HepG2 (cell line): ENCODE measurements around the gene KDELR3. TPM values are rescaled to one million over a fixed set of nuclear protein-coding genes. Genes with fewer than 3 reads are reported as not detected.

Experiments used
- BATF2 ChIP-seq: sonication (generic); formaldehyde crosslinking; IDR thresholded peaks from 2 replicates; pipeline ENCODE4 v1.8.0; 2022; ENCODE audit warnings: mild to moderate bottlenecking, missing genetic modification reagents, moderate library complexity
- CREB1 ChIP-seq, 2 experiments: fragments of 450-650 bp in 1 of 2; IDR thresholded peaks; 2 replicates each; pipeline ENCODE4 v1.6.1; 2016 to 2017; ENCODE audit warnings: control low read depth in 1 of 2, mild to moderate bottlenecking in 1 of 2, missing compliant biosample characterization in 1 of 2, missing genetic modification characterization in 1 of 2
- ETV5 ChIP-seq: IDR thresholded peaks from 2 replicates; pipeline ENCODE4 v1.6.1; 2018; ENCODE audit warnings: missing biosample characterization, missing genetic modification reagents, inconsistent platforms, borderline replicate concordance
- HINFP ChIP-seq: sonication (generic); formaldehyde crosslinking; IDR thresholded peaks from 2 replicates; pipeline ENCODE4 v1.4.0; 2020; ENCODE audit warnings: low read depth, mild to moderate bottlenecking, missing genetic modification reagents
- IKZF5 ChIP-seq: IDR thresholded peaks from 2 replicates; pipeline ENCODE4 v1.6.1; 2018; ENCODE audit warnings: missing genetic modification reagents, mild to moderate bottlenecking, missing compliant biosample characterization
- JDP2 ChIP-seq: sonication (generic); formaldehyde crosslinking; IDR thresholded peaks from 2 replicates; pipeline ENCODE4 v1.8.1; 2022; ENCODE audit warnings: missing genetic modification reagents, borderline replicate concordance
- NR2C2 ChIP-seq: sonication (generic); formaldehyde crosslinking; IDR thresholded peaks from 2 replicates; pipeline ENCODE4 v1.4.0; 2020; ENCODE audit warnings: missing genetic modification reagents, mild to moderate bottlenecking, moderate library complexity, borderline replicate concordance
- NR2F1 ChIP-seq, 2 experiments: fragments of 450-650 bp in 1 of 2; formaldehyde crosslinking in 1 of 2; IDR thresholded peaks; 2 replicates each; pipeline versions ENCODE4 v1.5.0 to v1.6.1; 2016 to 2020; ENCODE audit warnings: mild to moderate bottlenecking in 1 of 2, missing compliant biosample characterization in 1 of 2, missing genetic modification reagents in 1 of 2, moderate library complexity in 1 of 2
- POLR2A ChIP-seq, 2 experiments: IDR thresholded peaks; 2 replicates each; pipeline ENCODE4 v1.6.1; 2011; ENCODE audit warnings: low read depth in 2 of 2, low read length in 2 of 2, mild to moderate bottlenecking in 1 of 2, moderate library complexity in 1 of 2; ENCODE audit not compliant: insufficient read depth in 1 of 2
- PRPF4 ChIP-seq: fragments of 200-400 bp; formaldehyde crosslinking; IDR thresholded peaks from 2 replicates; pipeline ENCODE4 v1.6.1; 2016; ENCODE audit warnings: low read length, low read depth; ENCODE audit not compliant: poor library complexity, severe bottlenecking
- ZNF142 ChIP-seq: sonication (generic); formaldehyde crosslinking; IDR thresholded peaks from 2 replicates; pipeline ENCODE4 v1.4.0; 2020; ENCODE audit warnings: missing genetic modification reagents
- ZNF276 ChIP-seq: sonication (generic); formaldehyde crosslinking; IDR thresholded peaks from 2 replicates; pipeline ENCODE4 v1.4.0; 2020; ENCODE audit warnings: mild to moderate bottlenecking, low read depth, missing genetic modification reagents
- ZNF597 ChIP-seq: sonication (generic); formaldehyde crosslinking; IDR thresholded peaks from 2 replicates; pipeline ENCODE4 v1.5.0; 2020; ENCODE audit warnings: missing genetic modification reagents
- polyA plus RNA-seq, 8 experiments: library from polyadenylated mRNA; depleted of rRNA in 3 of 8; stranded (reverse) in 7 of 8; unstranded in 1 of 8; fragments of >200 nt; fragmentation: Illumina TruSeq in 4 of 8; extraction: Trizol in 4 of 8; gene quantifications; 2 replicates each; pipeline versions ENCODE4 v1.2.1 to v1.2.3, GENCODE V29; 2011 to 2016; ENCODE audit warnings: low read depth in 4 of 8, missing spikeins in 1 of 8, mixed read lengths in 1 of 8; ENCODE audit not compliant: insufficient read depth in 1 of 8
- total RNA-seq, 5 experiments: library from RNA; depleted of rRNA; stranded (reverse); fragments of >200 nt; fragmentation: Illumina TruSeq; extraction: Trizol; gene quantifications; 2 replicates each; pipeline ENCODE4 v1.2.3, GENCODE V29; 2016; ENCODE audit warnings: low read depth in 1 of 5

The KDELR3 gene
- total and polyA plus RNA-seq, 2 of the 13 experiments (the other 11 are each of a cell fraction or from before 2014, with no cell fraction given) = 24.2 to 65.7 TPM

- peak; percentile 80; the same call in 1 of the 2 replicates for TF ChIP-seq ZNF142
- TF ChIP-seq JDP2 (CRISPR knock-in tag) = no peak
- TF ChIP-seq NR2F1 (CRISPR knock-in tag; IDR thresholded peaks at IDR 0.05) = no peak
- no peak for TF ChIP-seq NR2C2 (CRISPR knock-in tag)
- TF ChIP-seq HINFP = no peak
- TF ChIP-seq ETV5 = no peak; the same call in 1 of the 2 replicates
- peak; percentile 82 to 92 for TF ChIP-seq POLR2A (IDR thresholded peaks at IDR 0.05; ENCODE audit: insufficient read depth in 1 of 2, low read depth in 2 of 2, low read length in 2 of 2)
- TF ChIP-seq BATF2 (CRISPR knock-in tag) = no peak
- TF ChIP-seq PRPF4 = peak; percentile 44
- peak; percentile 77 for TF ChIP-seq CREB1 (IDR thresholded peaks at IDR 0.05)
- peak; percentile 51; the same call in 1 of the 2 replicates for TF ChIP-seq CREB1 (CRISPR knock-in tag; IDR thresholded peaks at IDR 0.05)
- TF ChIP-seq IKZF5 (CRISPR knock-in tag) = peak; percentile 19; the same call in 1 of the 2 replicates
- TF ChIP-seq ZNF276 (CRISPR knock-in tag) = no peak; the same call in 1 of the 2 replicates
- TF ChIP-seq ZNF597 (CRISPR knock-in tag) = no peak
Observed at GRCh38 chr22:38506118-38506962, 38.4 kb downstream of the KDELR3 start, which contains the start of gene DDX17 (continued).
